ENCODE measurements around the gene RAPGEF4. TPM values are rescaled to one million over a fixed set of nuclear protein-coding genes. Genes with fewer than 3 reads are reported as not detected.

The RAPGEF4 gene
- total and polyA plus RNA-seq, 8 donors, result 3.6 to 23.7 (median 9.8) TPM; not detected in 1

DNA sequence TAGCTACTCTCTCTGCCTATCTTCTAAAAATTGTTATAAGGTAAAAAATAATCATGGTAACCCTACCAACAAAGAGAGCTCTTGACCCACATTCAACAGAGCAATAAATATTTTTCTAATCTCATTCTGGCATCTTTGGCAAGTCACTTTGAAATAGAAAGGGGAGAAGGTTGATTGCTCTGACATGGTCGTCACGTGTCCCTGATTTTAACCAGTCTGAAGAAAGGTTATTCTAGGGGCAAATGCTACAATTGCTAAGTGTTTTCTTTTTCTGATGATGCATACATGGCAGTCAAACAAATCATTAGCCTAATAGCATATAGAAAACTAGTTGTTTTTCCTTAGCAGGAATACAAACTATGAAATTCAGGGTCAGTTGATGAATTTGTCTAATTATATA, 186.7 kb downstream of the RAPGEF4 start:
- Histone ChIP-seq H3K9me3 (no peaks in the 10 kb centered on the region), H3K4me1 (peaks cover 0 to 6% (median under 1%) of the 10 kb centered on the region in 4 donors), H3K36me3 (no peaks in the 10 kb centered on the region), H3K27ac (no peak overlapping the region), H3K27me3 (no peaks in the 10 kb centered on the region), H3K4me3 (no peak overlapping the region)
- no peak for DNase-seq
- no peak for TF ChIP-seq EP300 (IDR thresholded peaks at IDR 0.05)
- intact Hi-C loops (cut with DNase I; ENCODE audit: low total_unique reads), result no loop called here
- WGBS, 5 donors, result 64 to 87% (median 73%) methylated on average over 2 of the region's 2 CpGs

DNA sequence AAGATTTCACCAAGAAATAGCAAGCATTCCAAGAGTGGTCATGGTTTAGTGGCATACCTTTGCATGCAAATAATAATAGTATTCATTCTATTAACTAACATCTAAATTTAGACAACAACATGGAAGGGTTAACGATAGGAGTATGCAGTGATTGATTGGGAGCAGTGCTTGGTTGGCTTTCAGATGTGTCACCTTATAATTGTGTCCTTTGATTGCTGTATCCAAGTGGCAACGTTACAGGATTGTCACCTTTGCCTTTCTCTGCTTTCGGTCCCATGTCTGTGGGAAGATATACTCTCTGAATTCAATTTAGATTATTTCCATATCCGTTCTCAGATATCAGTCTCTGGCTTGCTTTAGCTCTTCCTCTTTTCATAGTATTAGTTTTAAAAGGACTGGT, 187.2 kb downstream of the RAPGEF4 start:
- H3K9me3 ChIP-seq, result no peaks in the 10 kb centered on the region
- H3K27ac ChIP-seq, result no peak overlapping the region
- WGBS, 5 donors, result 65 to 73% (median 72%) methylated on average over 4 of the region's 4 CpGs
- TF ChIP-seq POLR2AphosphoS5 (IDR thresholded peaks at IDR 0.05) (no peak), POLR2A (IDR thresholded peaks at IDR 0.05) (no peak), EP300 (IDR thresholded peaks at IDR 0.05) (no peak)
- TF ChIP-seq, protein P1, sequence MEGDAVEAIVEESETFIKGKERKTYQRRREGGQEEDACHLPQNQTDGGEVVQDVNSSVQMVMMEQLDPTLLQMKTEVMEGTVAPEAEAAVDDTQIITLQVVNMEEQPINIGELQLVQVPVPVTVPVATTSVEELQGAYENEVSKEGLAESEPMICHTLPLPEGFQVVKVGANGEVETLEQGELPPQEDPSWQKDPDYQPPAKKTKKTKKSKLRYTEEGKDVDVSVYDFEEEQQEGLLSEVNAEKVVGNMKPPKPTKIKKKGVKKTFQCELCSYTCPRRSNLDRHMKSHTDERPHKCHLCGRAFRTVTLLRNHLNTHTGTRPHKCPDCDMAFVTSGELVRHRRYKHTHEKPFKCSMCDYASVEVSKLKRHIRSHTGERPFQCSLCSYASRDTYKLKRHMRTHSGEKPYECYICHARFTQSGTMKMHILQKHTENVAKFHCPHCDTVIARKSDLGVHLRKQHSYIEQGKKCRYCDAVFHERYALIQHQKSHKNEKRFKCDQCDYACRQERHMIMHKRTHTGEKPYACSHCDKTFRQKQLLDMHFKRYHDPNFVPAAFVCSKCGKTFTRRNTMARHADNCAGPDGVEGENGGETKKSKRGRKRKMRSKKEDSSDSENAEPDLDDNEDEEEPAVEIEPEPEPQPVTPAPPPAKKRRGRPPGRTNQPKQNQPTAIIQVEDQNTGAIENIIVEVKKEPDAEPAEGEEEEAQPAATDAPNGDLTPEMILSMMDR (IDR thresholded peaks at IDR 0.05), result no peak
- intact Hi-C loops (cut with DNase I; ENCODE audit: low total_unique reads), result no loop called here
- no peaks in the 10 kb centered on the region for H3K27me3 ChIP-seq
- peaks cover 0 to 11% (median 3%) of the 10 kb centered on the region in 4 donors for H3K4me1 ChIP-seq
- no peaks in the 10 kb centered on the region for H3K36me3 ChIP-seq
- H3K4me3 ChIP-seq, result no peak overlapping the region
- DNase-seq, result no peak

DNA sequence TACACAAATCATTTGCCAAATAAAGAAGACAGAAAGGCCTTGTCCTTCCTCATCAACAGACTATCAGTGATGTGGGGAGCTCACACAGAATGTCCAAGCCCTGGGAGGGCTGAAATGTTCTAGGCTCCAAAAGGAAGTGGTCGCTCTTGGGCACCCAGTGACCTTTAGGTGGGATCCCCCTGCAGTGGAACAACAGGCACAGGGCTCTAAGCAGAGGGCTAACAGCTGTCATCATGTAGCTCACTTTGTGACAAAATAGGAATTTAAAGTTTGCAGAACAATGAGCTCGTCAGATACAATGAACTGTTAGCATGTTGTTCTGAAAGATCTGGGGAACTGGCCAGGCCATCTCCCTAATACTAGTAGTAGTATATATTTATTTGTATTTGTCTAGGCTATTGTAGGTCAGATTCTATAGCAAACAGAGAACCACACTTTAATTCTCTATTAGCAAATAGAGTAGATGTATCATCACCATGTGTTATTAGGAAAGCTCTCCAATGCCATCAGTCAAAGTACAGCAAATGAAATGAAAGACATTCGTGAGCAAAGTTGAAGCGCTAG, 188.5 kb downstream of the RAPGEF4 start:
- WGBS, 5 donors, result 83 to 89% (median 85%) methylated on average over 4 of the region's 4 CpGs

DNA sequence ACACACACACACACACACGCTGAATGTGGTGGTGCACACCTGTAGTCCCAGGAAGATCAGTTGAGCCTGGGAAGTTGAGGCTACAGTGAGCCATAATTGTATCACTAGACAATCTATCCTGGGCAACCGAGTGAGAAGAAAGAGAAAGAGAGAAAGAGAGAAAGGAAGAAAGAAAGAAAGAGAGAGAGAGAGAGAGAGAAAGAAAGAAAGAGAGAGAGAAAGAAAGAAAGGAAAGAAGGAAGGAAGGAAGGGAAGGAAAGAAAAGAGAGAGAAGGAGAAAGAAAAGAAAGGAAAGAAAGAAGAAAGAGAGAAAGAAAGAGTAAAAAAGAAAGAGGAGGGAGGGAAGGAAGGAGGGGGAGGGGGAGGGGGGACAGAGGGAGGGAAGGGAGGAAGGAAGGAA, 190.0 kb downstream of the RAPGEF4 start:
- intact Hi-C loops (cut with DNase I; ENCODE audit: low total_unique reads), result no loop called here
- WGBS, 5 donors, result 90 to 96% (median 93%) methylated on average over 2 of the region's 2 CpGs
- TF ChIP-seq, protein P1 (IDR thresholded peaks at IDR 0.05), result no peak
- TF ChIP-seq POLR2AphosphoS5 (IDR thresholded peaks at IDR 0.05), result no peak
- TF ChIP-seq POLR2A (IDR thresholded peaks at IDR 0.05), result no peak
- TF ChIP-seq EP300 (IDR thresholded peaks at IDR 0.05), result no peak

More for the DNA sequence above, 188.5 kb downstream of the RAPGEF4 start:
- H3K27ac ChIP-seq, result no peak overlapping the region
- H3K36me3 ChIP-seq, result no peaks in the 10 kb centered on the region
- no peaks in the 10 kb centered on the region for H3K9me3 ChIP-seq
- H3K27me3 ChIP-seq, result no peaks in the 10 kb centered on the region
- intact Hi-C loops (cut with DNase I; ENCODE audit: low total_unique reads), result no loop called here
- H3K4me3 ChIP-seq, result no peak overlapping the region
- DNase-seq, result no peak
- peaks cover 0 to 23% (median 14%) of the 10 kb centered on the region in 4 donors for H3K4me1 ChIP-seq
- TF ChIP-seq POLR2A (IDR thresholded peaks at IDR 0.05) (no peak), EP300 (IDR thresholded peaks at IDR 0.05) (no peak), POLR2AphosphoS5 (IDR thresholded peaks at IDR 0.05) (no peak)
- TF ChIP-seq, protein P1 (IDR thresholded peaks at IDR 0.05), result no peak

More for the DNA sequence above, 190.0 kb downstream of the RAPGEF4 start:
- DNase-seq, result no peak
- no peaks in the 10 kb centered on the region for H3K36me3 ChIP-seq
- H3K9me3 ChIP-seq, result no peaks in the 10 kb centered on the region
- H3K4me3 ChIP-seq, result no peak overlapping the region
- H3K4me1 ChIP-seq, result peaks cover 0 to 28% (median 17%) of the 10 kb centered on the region in 4 donors
- no peaks in the 10 kb centered on the region for H3K27me3 ChIP-seq
- H3K27ac ChIP-seq, result no peak overlapping the region

All from stomach (tissue), 9 donors.